GM23338 (cell line): ENCODE measurements around the gene SGK1. TPM values are rescaled to one million over a fixed set of nuclear protein-coding genes. Genes with fewer than 3 reads are reported as not detected.

Experiments used
- ATAC-seq: fragments of 200-7000 bp; cut with Tn5 transposase; 3 replicates; pipeline ENCODE4 v1.9.1; 2020
- DNase-seq: peaks from one replicate; pipeline ENCODE4 v3.0.0-alpha.2; 2015; ENCODE audit warnings: low spot score
- H2AFZ ChIP-seq: fragments of 200-600 bp; sonication (generic); 2 replicates; pipeline ENCODE4 v1.8.0; 2016; ENCODE audit warnings: antibody characterized with exemption, mild to moderate bottlenecking, moderate library complexity
- H3F3A ChIP-seq: fragments of 200-600 bp; sonication (generic); replicated peaks from 2 replicates; pipeline ENCODE4 v1.8.0; 2017; ENCODE audit warnings: antibody characterized with exemption, mixed run types, low read depth
- H3K27ac ChIP-seq: fragments of 200-600 bp; sonication (generic); 2 replicates; pipeline ENCODE4 v1.6.1; 2016; ENCODE audit warnings: low read depth
- H3K27me3 ChIP-seq: fragments of 200-600 bp; sonication (generic); 2 replicates; pipeline ENCODE4 v1.8.0; 2016; ENCODE audit warnings: mild to moderate bottlenecking, mixed run types, moderate library complexity; ENCODE audit not compliant: insufficient read depth
- H3K36me3 ChIP-seq: fragments of 200-600 bp; sonication (generic); 2 replicates; pipeline ENCODE4 v1.8.0; 2016; ENCODE audit warnings: mild to moderate bottlenecking; ENCODE audit not compliant: insufficient read depth
- H3K4me1 ChIP-seq: fragments of 200-600 bp; sonication (generic); 2 replicates; pipeline ENCODE4 v1.8.0; 2016; ENCODE audit warnings: mild to moderate bottlenecking, moderate library complexity; ENCODE audit not compliant: insufficient read depth
- H3K4me2 ChIP-seq: fragments of 200-600 bp; sonication (generic); 2 replicates; pipeline ENCODE4 v1.7.1; 2017; ENCODE audit warnings: mixed run types
- H3K4me3 ChIP-seq: fragments of 200-600 bp; sonication (generic); 2 replicates; pipeline ENCODE4 v1.6.1; 2016; ENCODE audit warnings: mixed run types
- H3K79me2 ChIP-seq: fragments of 200-600 bp; sonication (generic); replicated peaks from 2 replicates; pipeline ENCODE4 v1.8.0; 2017; ENCODE audit warnings: mild to moderate bottlenecking; ENCODE audit not compliant: insufficient read depth
- H3K9me2 ChIP-seq: fragments of 200-600 bp; sonication (generic); 2 replicates; pipeline ENCODE4 v1.8.0; 2017; ENCODE audit not compliant: insufficient read depth
- H4K20me1 ChIP-seq: fragments of 200-600 bp; sonication (generic); replicated peaks from 2 replicates; pipeline ENCODE4 v1.8.0; 2017; ENCODE audit warnings: mild to moderate bottlenecking; ENCODE audit not compliant: insufficient read depth
- H3K27ac Mint-ChIP-seq: 2 replicates; pipeline ENCODE4 v1.8.0; 2020; ENCODE audit warnings: inconsistent platforms, mild to moderate bottlenecking, moderate library complexity, mixed read lengths
- H3K27me3 Mint-ChIP-seq: 3 replicates; pipeline ENCODE4 v1.8.0; 2022; ENCODE audit warnings: low read depth, mild to moderate bottlenecking, moderate library complexity, mixed read lengths, inconsistent platforms; ENCODE audit not compliant: insufficient read depth, poor library complexity
- H3K36me3 Mint-ChIP-seq: 3 replicates; pipeline ENCODE4 v1.8.0; 2021; ENCODE audit warnings: low read depth, mild to moderate bottlenecking, inconsistent platforms, moderate library complexity, mixed read lengths
- H3K4me1 Mint-ChIP-seq: 3 replicates; pipeline ENCODE4 v1.8.0; 2020; ENCODE audit warnings: mild to moderate bottlenecking, inconsistent platforms, mixed read lengths
- H3K4me3 Mint-ChIP-seq: 3 replicates; pipeline ENCODE4 v1.8.0; 2021; ENCODE audit warnings: moderate library complexity, mild to moderate bottlenecking, inconsistent platforms, mixed read lengths
- H3K9me3 Mint-ChIP-seq: 3 replicates; pipeline ENCODE4 v1.8.0; 2020; ENCODE audit warnings: moderate library complexity, mild to moderate bottlenecking, inconsistent platforms, mixed read lengths
- CREB1 ChIP-seq: fragments of 250-450 bp; sonication (Bioruptor Pico); IDR thresholded peaks from 2 replicates; pipeline ENCODE4 v1.5.0; 2020; ENCODE audit warnings: low read depth, mild to moderate bottlenecking, moderate library complexity
- CTCF ChIP-seq, 2 experiments: fragments of 200-600 bp in 1 of 2; sonication (generic) in 1 of 2; conservative IDR thresholded peaks; 2 replicates each; pipeline versions ENCODE4 v1.5.1 to v1.6.1; 2016 to 2017; ENCODE audit warnings: antibody characterized with exemption in 2 of 2, low read depth in 2 of 2, mild to moderate bottlenecking in 2 of 2, moderate library complexity in 1 of 2
- JUNB ChIP-seq: IDR thresholded peaks from one replicate; pipeline ENCODE4 v1.6.1; 2016; ENCODE audit warnings: antibody characterized with exemption; ENCODE audit not compliant: unreplicated experiment
- NANOG ChIP-seq: IDR thresholded peaks from 2 replicates; pipeline ENCODE4 v1.6.1; 2016; ENCODE audit warnings: antibody characterized with exemption, borderline replicate concordance
- POLR2AphosphoS5 ChIP-seq: IDR thresholded peaks from 2 replicates; pipeline ENCODE4 v1.6.1; 2016; ENCODE audit warnings: antibody characterized with exemption, low read depth
- REST ChIP-seq: IDR thresholded peaks from one replicate; pipeline ENCODE4 v1.6.1; 2018; ENCODE audit warnings: antibody characterized with exemption; ENCODE audit not compliant: unreplicated experiment
- polyA plus RNA-seq: library from polyadenylated mRNA; unstranded; fragments of >200 nt; fragmentation: Nextera tagmentation; extraction: Ambion mirVana; gene quantifications from 2 replicates; pipeline ENCODE4 v1.2.1, GENCODE V29; 2016
- total RNA-seq: library from RNA; depleted of rRNA; stranded (reverse); fragments of >200 nt; shearing (Covaris generic); gene quantifications from 2 replicates; pipeline ENCODE4 v1.2.3, GENCODE V29; 2014
- TF ChIP-seq, protein P1 (sequence below): fragments of 250-450 bp; sonication (Bioruptor Pico); IDR thresholded peaks from 2 replicates; pipeline ENCODE4 v1.5.0; 2020; ENCODE audit warnings: mild to moderate bottlenecking, moderate library complexity

The SGK1 gene
- total and polyA plus RNA-seq, 2 experiments from 2014 or later, result 16.3 to 37.2 TPM

DNA sequence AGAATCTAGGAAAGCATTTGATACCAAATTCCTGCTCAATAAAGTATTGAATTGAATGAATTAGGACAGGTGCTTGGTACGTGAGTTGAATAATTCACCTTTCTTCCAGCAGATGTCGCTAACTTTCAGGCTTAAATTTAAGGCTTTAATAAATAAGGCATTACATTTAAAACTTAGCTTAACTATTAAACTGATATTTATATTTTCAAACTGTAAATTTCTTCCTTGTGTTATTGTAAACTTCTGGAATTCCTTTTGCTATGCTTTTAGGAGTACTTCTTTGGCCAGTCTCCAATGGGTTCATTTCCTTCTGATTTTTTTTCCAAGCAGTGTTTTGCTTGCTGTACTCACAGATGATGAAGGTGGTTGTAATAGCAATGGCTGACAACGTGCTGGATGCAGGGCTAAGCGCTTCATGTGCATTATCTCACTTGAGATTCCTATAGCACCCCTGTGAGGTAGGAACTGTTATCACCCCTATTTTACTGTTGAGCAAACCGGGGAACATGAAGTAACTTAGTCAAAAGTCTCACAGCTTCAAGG, 194.2 kb downstream of the SGK1 start:
- no peaks in the 10 kb centered on the region for H3K36me3 Mint-ChIP-seq
- peak overlapping the region; percentile 23; the same call in 1 of the 3 replicates for H3K4me3 Mint-ChIP-seq
- TF ChIP-seq JUNB (no peak), REST (no peak), CTCF (conservative IDR thresholded peaks at IDR 0.05; ENCODE audit: low read depth in 2 of 2) (peak; percentile 62 to 79), CREB1 (CRISPR knock-in tag) (peak; percentile 19; the same call in 1 of the 2 replicates)
- H3K79me2 ChIP-seq, result no peaks in the 10 kb centered on the region
- H3K27ac ChIP-seq, result no peak overlapping the region
- no peak overlapping the region for H3K4me3 ChIP-seq
- no peaks in the 10 kb centered on the region; the same call in 1 of the 2 replicates for H3K9me2 ChIP-seq
- H3K27ac Mint-ChIP-seq, result peak overlapping the region; percentile 98
- H3K27me3 Mint-ChIP-seq, result peaks cover 8% of the 10 kb centered on the region
- H3K4me2 ChIP-seq, result no peak overlapping the region
- H3K4me1 ChIP-seq, result no peaks in the 10 kb centered on the region
- H4K20me1 ChIP-seq, result no peaks in the 10 kb centered on the region
- no peaks in the 10 kb centered on the region for H3K36me3 ChIP-seq
- H3K27me3 ChIP-seq, result no peaks in the 10 kb centered on the region
- H3K4me1 Mint-ChIP-seq, result peaks cover 4% of the 10 kb centered on the region; the same call in 1 of the 3 replicates
- H2AFZ ChIP-seq, result no peak overlapping the region
- ATAC-seq (peak; percentile 99), DNase-seq (peak; percentile 88)
- 0 out of 3 replicates have a peak, but pooled peaks cover 3% of the 10 kb centered on the region for H3K9me3 Mint-ChIP-seq
- no peaks in the 10 kb centered on the region for H3F3A ChIP-seq

- Histone ChIP-seq H3K79me2 (no peaks in the 10 kb centered on the region), H3F3A (no peaks in the 10 kb centered on the region), H4K20me1 (no peaks in the 10 kb centered on the region), H3K27me3 (no peaks in the 10 kb centered on the region), H3K27ac (no peak overlapping the region), H3K36me3 (no peaks in the 10 kb centered on the region), H3K9me2 (no peaks in the 10 kb centered on the region; the same call in 1 of the 2 replicates), H3K4me3 (no peak overlapping the region), H3K4me1 (no peaks in the 10 kb centered on the region), H3K4me2 (no peak overlapping the region), H2AFZ (no peak overlapping the region)
- peaks cover 8% of the 10 kb centered on the region for H3K27me3 Mint-ChIP-seq
- peaks cover 4% of the 10 kb centered on the region; the same call in 1 of the 3 replicates for H3K4me1 Mint-ChIP-seq
- H3K9me3 Mint-ChIP-seq, result 0 out of 3 replicates have a peak, but pooled peaks cover 3% of the 10 kb centered on the region
- ATAC-seq (no peak), DNase-seq (no peak)
- H3K27ac Mint-ChIP-seq, result no peak overlapping the region
- no peak overlapping the region for H3K4me3 Mint-ChIP-seq
- no peaks in the 10 kb centered on the region for H3K36me3 Mint-ChIP-seq
- TF ChIP-seq CREB1 (CRISPR knock-in tag) (no peak), NANOG (no peak), POLR2AphosphoS5 (no peak)
- TF ChIP-seq, protein P1, sequence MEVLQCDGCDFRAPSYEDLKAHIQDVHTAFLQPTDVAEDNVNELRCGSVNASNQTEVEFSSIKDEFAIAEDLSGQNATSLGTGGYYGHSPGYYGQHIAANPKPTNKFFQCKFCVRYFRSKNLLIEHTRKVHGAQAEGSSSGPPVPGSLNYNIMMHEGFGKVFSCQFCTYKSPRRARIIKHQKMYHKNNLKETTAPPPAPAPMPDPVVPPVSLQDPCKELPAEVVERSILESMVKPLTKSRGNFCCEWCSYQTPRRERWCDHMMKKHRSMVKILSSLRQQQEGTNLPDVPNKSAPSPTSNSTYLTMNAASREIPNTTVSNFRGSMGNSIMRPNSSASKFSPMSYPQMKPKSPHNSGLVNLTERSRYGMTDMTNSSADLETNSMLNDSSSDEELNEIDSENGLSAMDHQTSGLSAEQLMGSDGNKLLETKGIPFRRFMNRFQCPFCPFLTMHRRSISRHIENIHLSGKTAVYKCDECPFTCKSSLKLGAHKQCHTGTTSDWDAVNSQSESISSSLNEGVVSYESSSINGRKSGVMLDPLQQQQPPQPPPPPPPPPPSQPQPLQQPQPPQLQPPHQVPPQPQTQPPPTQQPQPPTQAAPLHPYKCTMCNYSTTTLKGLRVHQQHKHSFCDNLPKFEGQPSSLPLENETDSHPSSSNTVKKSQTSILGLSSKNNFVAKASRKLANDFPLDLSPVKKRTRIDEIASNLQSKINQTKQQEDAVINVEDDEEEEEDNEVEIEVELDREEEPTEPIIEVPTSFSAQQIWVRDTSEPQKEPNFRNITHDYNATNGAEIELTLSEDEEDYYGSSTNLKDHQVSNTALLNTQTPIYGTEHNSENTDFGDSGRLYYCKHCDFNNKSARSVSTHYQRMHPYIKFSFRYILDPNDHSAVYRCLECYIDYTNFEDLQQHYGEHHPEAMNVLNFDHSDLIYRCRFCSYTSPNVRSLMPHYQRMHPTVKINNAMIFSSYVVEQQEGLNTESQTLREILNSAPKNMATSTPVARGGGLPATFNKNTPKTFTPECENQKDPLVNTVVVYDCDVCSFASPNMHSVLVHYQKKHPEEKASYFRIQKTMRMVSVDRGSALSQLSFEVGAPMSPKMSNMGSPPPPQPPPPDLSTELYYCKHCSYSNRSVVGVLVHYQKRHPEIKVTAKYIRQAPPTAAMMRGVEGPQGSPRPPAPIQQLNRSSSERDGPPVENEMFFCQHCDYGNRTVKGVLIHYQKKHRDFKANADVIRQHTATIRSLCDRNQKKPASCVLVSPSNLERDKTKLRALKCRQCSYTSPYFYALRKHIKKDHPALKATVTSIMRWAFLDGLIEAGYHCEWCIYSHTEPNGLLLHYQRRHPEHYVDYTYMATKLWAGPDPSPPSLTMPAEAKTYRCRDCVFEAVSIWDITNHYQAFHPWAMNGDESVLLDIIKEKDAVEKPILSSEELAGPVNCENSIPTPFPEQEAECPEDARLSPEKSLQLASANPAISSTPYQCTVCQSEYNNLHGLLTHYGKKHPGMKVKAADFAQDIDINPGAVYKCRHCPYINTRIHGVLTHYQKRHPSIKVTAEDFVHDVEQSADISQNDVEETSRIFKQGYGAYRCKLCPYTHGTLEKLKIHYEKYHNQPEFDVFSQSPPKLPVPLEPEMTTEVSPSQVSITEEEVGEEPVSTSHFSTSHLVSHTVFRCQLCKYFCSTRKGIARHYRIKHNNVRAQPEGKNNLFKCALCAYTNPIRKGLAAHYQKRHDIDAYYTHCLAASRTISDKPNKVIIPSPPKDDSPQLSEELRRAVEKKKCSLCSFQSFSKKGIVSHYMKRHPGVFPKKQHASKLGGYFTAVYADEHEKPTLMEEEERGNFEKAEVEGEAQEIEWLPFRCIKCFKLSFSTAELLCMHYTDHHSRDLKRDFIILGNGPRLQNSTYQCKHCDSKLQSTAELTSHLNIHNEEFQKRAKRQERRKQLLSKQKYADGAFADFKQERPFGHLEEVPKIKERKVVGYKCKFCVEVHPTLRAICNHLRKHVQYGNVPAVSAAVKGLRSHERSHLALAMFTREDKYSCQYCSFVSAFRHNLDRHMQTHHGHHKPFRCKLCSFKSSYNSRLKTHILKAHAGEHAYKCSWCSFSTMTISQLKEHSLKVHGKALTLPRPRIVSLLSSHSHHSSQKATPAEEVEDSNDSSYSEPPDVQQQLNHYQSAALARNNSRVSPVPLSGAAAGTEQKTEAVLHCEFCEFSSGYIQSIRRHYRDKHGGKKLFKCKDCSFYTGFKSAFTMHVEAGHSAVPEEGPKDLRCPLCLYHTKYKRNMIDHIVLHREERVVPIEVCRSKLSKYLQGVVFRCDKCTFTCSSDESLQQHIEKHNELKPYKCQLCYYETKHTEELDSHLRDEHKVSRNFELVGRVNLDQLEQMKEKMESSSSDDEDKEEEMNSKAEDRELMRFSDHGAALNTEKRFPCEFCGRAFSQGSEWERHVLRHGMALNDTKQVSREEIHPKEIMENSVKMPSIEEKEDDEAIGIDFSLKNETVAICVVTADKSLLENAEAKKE, result no peak
Measured at GRCh38 chr6:134122775-134123174, 195.1 kb downstream of the SGK1 start.
